Activated CD8-positive, alpha-beta memory T cell treated with anti-CD3 and anti-CD28 coated beads for 36 hours (primary cell): ENCODE measurements around the gene AUP1. TPM values are rescaled to one million over a fixed set of nuclear protein-coding genes. Genes with fewer than 3 reads are reported as not detected.

Source experiments
- CTCF ChIA-PET: fragments of 350-600 bp; sonication (Branson Sonifier 250); formaldehyde crosslinking; loops from one replicate; lab custom pipeline; 2021; ENCODE audit warnings: antibody characterized with exemption; lab: Charles Lee
- POLR2A ChIA-PET: fragments of 350-600 bp; sonication (Branson Sonifier 250); formaldehyde crosslinking; loops from one replicate; lab custom pipeline; 2021; ENCODE audit warnings: antibody characterized with exemption; lab: Charles Lee
- total RNA-seq, 2 experiments: library from RNA; stranded (reverse); gene quantifications; one replicate each; pipeline ENCODE4 v1.2.3, GENCODE V29; 2021

The AUP1 gene
- total RNA-seq, 2 experiments from 2014 or later: 200 to 208 TPM

GRCh38 chr2:74496997-74497776 lies 32.3 kb downstream of the AUP1 start:
- ChIA-PET CTCF (no interaction called here), POLR2A (interaction anchor here (0.6 to 0.9 kb wide), 2 partner anchors 10 to 17 kb away, joined by 3 read pairs; partner anchors contain the start of genes PCGF1 and TLX2)

- POLR2A ChIA-PET: no interaction called here
- CTCF ChIA-PET: interaction anchor here (0.7 kb wide), 1 partner anchor 27 kb away, joined by 3 read pairs; no protein-coding TSS in a partner anchor
These were observed 34.1 kb downstream of the AUP1 start for GRCh38 chr2:74495440-74495839.

- ChIA-PET POLR2A (no interaction called here), CTCF (no interaction called here)
These were observed 36.0 kb downstream of the AUP1 start for GRCh38 chr2:74493546-74493945.

- CTCF ChIA-PET: interaction anchor here (0.8 to 1.4 kb wide), 3 partner anchors 9 to 15 kb away, joined by 3 to 5 read pairs (median 3); partner anchors contain the start of genes CCDC142, PCGF1 and TTC31
- POLR2A ChIA-PET: interaction anchor here (0.5 to 0.9 kb wide), 2 partner anchors 13 to 16 kb away, joined by 4 to 6 read pairs; no protein-coding TSS in a partner anchor
These were observed 37.6 kb downstream of the AUP1 start for GRCh38 chr2:74491648-74492544.

- ChIA-PET POLR2A (no interaction called here), CTCF (no interaction called here)
These were observed 39.6 kb downstream of the AUP1 start for GRCh38 chr2:74489906-74490305.

- POLR2A ChIA-PET: interaction anchor here (0.6 kb wide), 1 partner anchor 18 kb away, joined by 5 read pairs; no protein-coding TSS in a partner anchor
- CTCF ChIA-PET: interaction anchor here (0.7 kb wide), 1 partner anchor 28 kb away, joined by 3 read pairs; no protein-coding TSS in a partner anchor
These were observed 40.6 kb downstream of the AUP1 start for GRCh38 chr2:74488643-74489481.

- CTCF ChIA-PET: interaction anchor here (1.7 kb wide), 1 partner anchor 15 kb away, joined by 4 read pairs; no protein-coding TSS in a partner anchor
- POLR2A ChIA-PET: no interaction called here
These were observed 43.4 kb downstream of the AUP1 start for GRCh38 chr2:74486141-74486540.

- POLR2A ChIA-PET: interaction anchor here (0.7 to 2.9 kb wide), 2 partner anchors 11 to 29 kb away, joined by 3 to 8 read pairs; partner anchors contain the start of genes INO80B and MRPL53
- CTCF ChIA-PET: interaction anchor here (0.6 to 3.8 kb wide), 11 partner anchors 11 to 105 kb away, joined by 3 to 34 read pairs (median 12); partner anchors contain the start of genes INO80B, MRPL53, PCGF1 and WBP1
These were observed 45.8 kb downstream of the AUP1 start for GRCh38 chr2:74483675-74484164.

GRCh38 chr2:74482801-74483674 lies 46.5 kb downstream of the AUP1 start, which contains the start of the genes CCDC142 and TTC31:
Gene CCDC142 (minus strand): TSS chr2:74482998. CDS start chr2:74482837, 161 bp downstream.
Gene TTC31 (plus strand): TSS chr2:74483081. CDS start chr2:74483096, 15 bp downstream.
- ChIA-PET CTCF (interaction anchor here (0.8 to 3.8 kb wide), 21 partner anchors 9 to 233 kb away, joined by 3 to 34 read pairs (median 4); partner anchors contain the start of genes AUP1, DQX1, HTRA2 and INO80B), POLR2A (interaction anchor here (0.8 to 2.9 kb wide), 4 partner anchors 10 to 49 kb away, joined by 3 to 10 read pairs (median 6); partner anchors contain the start of genes INO80B, MOGS and MRPL53)

- ChIA-PET CTCF (interaction anchor here (0.8 to 3.8 kb wide), 23 partner anchors 10 to 232 kb away, joined by 3 to 34 read pairs (median 4); partner anchors contain the start of genes AUP1, DQX1, HTRA2 and INO80B), POLR2A (interaction anchor here (0.5 to 2.9 kb wide), 7 partner anchors 9 to 102 kb away, joined by 3 to 10 read pairs (median 4); partner anchors contain the start of genes INO80B, MOGS, MRPL53 and WBP1)
These were observed 47.3 kb downstream of the AUP1 start for GRCh38 chr2:74481961-74482800.

- CTCF ChIA-PET: interaction anchor here (1.0 to 3.8 kb wide), 9 partner anchors 9 to 187 kb away, joined by 3 to 34 read pairs (median 17); partner anchors contain the start of genes AUP1, HTRA2, INO80B and MRPL53
- POLR2A ChIA-PET: interaction anchor here (0.5 to 2.9 kb wide), 6 partner anchors 9 to 103 kb away, joined by 3 to 10 read pairs (median 6); partner anchors contain the start of genes INO80B, MOGS, MRPL53 and WBP1
These were observed 48.1 kb downstream of the AUP1 start for GRCh38 chr2:74481431-74481830.

Other genes with a start within 250 kb of the AUP1 start
- gene SLC4A5, start 186.3 kb downstream of the AUP1 start, total RNA-seq: 1 to 10 TPM; 1.2 to 1.6 TPM
- 100 to 1,000 TPM in 1 of 2 experiments, 10 to 100 TPM in 1; 92.9 to 102 TPM for gene DCTN1, start 149.4 kb downstream of the AUP1 start, total RNA-seq
- gene C2orf81, start 108.1 kb downstream of the AUP1 start, total RNA-seq: 1 to 10 TPM; 3.1 to 3.8 TPM
- gene WDR54, start 108.0 kb downstream of the AUP1 start, total RNA-seq: 100 to 1,000 TPM; 101 to 102 TPM
- gene RTKN, start 87.8 kb downstream of the AUP1 start, total RNA-seq: 1 to 10 TPM; 1.2 to 1.6 TPM
- gene INO80B, start 74.6 kb downstream of the AUP1 start, total RNA-seq: 10 to 100 TPM; 40.4 to 41.1 TPM
- 10 to 100 TPM; 24.9 to 28.7 TPM for gene WBP1, start 71.3 kb downstream of the AUP1 start, total RNA-seq
- 10 to 100 TPM; 82.6 to 83.9 TPM for gene MOGS, start 64.3 kb downstream of the AUP1 start, total RNA-seq
- gene MRPL53, start 57.0 kb downstream of the AUP1 start, total RNA-seq: 100 to 1,000 TPM; 116 to 120 TPM
- 10 to 100 TPM; 18.9 to 20.2 TPM for gene CCDC142, start 46.7 kb downstream of the AUP1 start, total RNA-seq
- 10 to 100 TPM; 22.9 to 23.5 TPM for gene TTC31, start 46.6 kb downstream of the AUP1 start, total RNA-seq
- under 1 TPM; 0.36 to 0.51 TPM for gene LBX2, start 30.1 kb downstream of the AUP1 start, total RNA-seq
- 10 to 100 TPM; 23.8 to 26.1 TPM for gene PCGF1, start 22.0 kb downstream of the AUP1 start, total RNA-seq
- under 1 TPM; 0.25 TPM for gene TLX2, start 15.3 kb downstream of the AUP1 start, total RNA-seq
- gene DQX1, start 3.5 kb downstream of the AUP1 start, total RNA-seq: under 1 TPM; 0.75 to 0.91 TPM
- gene HTRA2, start 227 bp upstream of the AUP1 start, total RNA-seq: 10 to 100 TPM; 77.0 to 79.0 TPM
- gene LOXL3, start 24.2 kb upstream of the AUP1 start, total RNA-seq: 1 to 10 TPM; 1.4 to 1.6 TPM
- 10 to 100 TPM; 22.5 to 22.7 TPM for gene DOK1, start 25.0 kb upstream of the AUP1 start, total RNA-seq
- gene M1AP, start 118.6 kb upstream of the AUP1 start, total RNA-seq: not detected
- gene SEMA4F, start 124.5 kb upstream of the AUP1 start, total RNA-seq: 1 to 10 TPM; 5.2 to 5.9 TPM